ENCODE measurements around the gene GPR68.

GPR68 gene

GRCh38 chr14:91244501-91244901 is at the start of gene GPR68:
Gene GPR68 (minus strand): TSS chr14:91244704. CDS start chr14:91235050, 9,654 bp downstream.
- no peak for DNase-seq (ENCODE audit: low read depth in 3 of 3)

DNA sequence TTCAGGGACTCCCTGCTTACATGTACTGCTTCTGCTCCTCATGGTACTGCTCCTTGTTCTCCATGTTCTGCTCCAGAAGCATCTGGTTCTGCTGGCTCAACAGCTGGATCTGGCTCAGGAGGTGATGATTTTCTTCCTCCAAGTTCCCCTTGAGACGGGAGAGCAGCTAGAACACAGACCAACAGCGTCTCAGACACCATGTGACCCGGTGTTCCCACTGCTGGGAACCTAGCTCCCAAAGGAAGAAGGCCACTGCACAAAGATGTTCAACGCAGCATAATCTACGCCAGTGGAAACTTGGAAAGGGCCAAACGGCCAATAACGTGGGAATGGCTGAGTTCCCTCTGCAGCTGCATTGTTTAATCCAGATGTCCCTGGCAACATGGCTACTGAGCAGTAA is 49.6 kb upstream of the GPR68 start:
- no peak for DNase-seq (ENCODE audit: low read depth in 3 of 3)

DNA sequence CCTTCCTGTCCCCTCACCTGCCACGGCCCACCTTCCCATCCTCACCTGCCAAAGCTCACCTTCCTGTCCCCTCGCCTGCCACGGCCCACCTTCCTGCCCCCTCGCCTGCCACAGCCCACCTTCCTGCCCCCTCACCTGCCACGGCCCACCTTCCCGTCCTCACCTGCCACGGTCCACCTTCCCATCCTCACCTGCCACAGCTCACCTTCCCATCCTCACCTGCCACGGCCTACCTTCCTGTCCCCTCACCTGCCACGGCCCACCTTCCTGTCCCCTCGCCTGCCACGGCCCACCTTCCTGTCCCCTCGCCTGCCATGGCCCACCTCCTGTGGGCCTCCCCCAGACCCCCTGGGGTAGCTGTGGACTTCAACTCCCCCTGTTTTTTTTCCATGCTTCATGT is 48.8 kb upstream of the GPR68 start:
- no peak for DNase-seq (ENCODE audit: low read depth in 3 of 3)

GRCh38 chr14:91292491-91292890 is 48.0 kb upstream of the GPR68 start:
- DNase-seq (ENCODE audit: low read depth in 3 of 3), result no peak

DNA sequence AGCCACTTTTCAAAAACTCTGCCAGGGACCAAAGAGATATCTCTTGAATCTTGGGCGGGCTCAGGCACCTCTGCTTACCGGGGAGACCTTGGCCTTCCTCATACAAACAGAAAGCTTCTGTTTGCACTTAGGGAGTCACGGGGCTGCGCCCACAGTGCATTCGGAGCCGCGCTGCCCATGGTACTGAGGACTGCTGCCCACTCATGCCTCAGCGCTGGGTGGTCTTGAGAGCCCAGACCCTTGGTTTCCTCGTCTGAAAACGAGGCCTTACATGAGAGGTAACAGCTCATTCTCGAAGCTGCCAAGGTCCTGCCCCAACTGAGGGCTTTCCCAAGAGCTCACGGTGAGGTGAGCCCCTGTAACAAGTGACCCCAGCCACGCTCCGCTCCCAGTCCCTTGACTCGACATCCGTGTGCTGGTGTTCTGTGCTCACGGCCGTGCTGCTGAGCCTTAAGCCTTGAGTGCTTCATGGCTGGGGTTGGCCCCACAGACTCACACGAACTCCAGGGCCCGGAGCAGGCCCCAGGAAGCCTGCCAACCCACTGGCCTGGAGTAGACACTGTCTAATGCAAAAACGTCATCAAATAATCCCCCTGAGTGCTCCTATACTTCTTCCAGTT is 47.4 kb upstream of the GPR68 start:
- DNase-seq (ENCODE audit: low read depth in 3 of 3), result no peak

DNA sequence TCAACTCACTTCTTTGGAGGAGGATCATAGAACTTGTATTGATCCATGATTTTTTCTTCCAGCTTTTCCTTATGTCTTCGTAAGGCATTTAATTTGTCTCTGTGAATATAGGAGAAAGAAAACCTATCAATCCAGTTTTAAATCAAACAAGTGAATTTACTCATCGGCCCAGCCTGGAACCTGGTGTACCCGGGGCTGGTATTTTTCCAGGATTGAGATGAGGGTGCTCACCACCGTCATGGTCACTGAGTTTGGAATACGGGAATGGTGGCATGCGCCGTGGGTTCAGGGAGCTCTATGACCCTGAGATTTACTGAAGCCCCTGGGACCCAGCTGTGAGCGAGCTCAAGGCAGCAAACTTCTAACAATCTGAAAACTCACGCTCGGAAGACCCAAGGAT is 46.5 kb upstream of the GPR68 start:
- DNase-seq (ENCODE audit: low read depth in 3 of 3), result no peak

DNA sequence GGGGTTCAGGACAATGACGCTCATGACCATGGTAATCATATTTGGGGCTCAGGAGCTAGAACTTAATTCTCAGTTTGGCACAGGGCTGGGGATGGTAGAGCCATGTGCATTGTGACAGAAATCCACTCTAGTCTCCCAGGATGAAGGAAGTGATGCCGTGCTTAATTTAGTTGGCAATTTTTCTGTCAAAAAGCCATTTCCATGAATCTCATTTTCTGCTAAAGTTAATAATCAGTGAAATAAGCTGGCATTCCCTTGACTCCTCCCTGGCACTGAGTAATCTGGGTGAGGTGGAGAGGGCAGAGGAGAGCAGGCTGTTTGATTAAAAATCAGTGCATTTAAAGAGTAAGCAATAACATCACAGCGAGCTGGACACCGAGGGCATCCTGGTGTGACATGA is 45.0 kb upstream of the GPR68 start:
- no peak for DNase-seq (ENCODE audit: low read depth in 3 of 3)

GRCh38 chr14:91288876-91289275 is 44.4 kb upstream of the GPR68 start:
- no peak for DNase-seq (ENCODE audit: low read depth in 3 of 3)

- DNase-seq (ENCODE audit: low read depth in 3 of 3), result peak; percentile 61 to 76 (median 70)
Measured at GRCh38 chr14:91286530-91286937, 42.0 kb upstream of the GPR68 start.

DNA sequence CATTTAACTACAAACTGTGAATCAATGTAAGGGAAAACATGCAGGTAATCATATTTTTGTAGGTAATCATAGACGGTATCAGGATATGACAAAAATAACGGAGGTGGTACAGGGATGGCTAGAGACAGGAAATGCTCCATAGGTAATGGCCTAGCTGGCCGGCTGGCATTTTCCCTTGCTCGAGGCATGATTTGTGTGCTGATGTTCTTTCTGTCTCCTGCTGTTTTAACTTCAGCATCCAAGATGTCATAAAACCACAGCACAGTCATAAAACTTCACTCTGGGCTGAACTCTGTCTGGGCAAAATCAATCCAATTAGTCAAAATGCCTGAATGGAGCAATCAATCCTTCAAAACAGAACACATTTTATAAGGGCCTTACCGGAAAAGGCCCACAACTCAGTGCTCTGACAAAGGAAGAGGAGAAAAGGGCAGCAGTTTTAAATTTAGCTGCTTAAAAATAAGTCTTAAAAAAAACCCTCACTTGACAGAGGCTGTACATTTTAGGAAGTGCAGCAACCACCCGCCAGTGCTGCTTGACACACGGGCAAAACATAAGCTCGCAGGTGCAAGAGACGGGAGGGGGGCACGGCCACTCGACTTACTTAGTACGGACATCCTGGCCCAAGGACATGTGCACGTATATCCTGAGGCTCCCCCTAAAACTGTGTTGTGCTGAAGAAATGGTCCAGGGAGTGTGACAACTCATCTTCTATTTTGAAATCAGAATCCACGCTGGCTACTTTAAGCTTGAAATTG is 40.5 kb upstream of the GPR68 start:
- DNase-seq (ENCODE audit: low read depth in 3 of 3), result no peak

GRCh38 chr14:91284146-91284790 is 39.8 kb upstream of the GPR68 start:
- no peak for DNase-seq (ENCODE audit: low read depth in 3 of 3)

DNA sequence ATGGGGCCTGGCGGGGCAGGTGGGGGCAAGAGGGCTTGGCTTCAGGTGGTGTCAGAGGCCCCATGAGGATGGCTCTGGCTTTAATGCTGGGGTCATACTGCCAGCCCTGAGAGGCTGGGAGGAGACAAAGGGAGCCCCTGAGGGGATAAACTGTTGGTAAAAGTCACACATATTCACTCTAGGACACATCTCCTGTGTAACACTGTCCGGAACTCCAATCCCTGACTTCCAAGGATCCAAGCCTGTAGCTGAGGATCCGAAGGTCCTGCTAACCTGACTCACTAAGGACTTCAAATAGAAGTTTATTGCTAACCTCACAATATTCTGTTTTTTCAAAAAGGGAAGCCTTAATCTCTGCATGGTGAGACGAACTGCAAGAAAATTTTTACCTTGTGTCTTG is 39.2 kb upstream of the GPR68 start:
- DNase-seq (ENCODE audit: low read depth in 3 of 3), result no peak

- DNase-seq (ENCODE audit: low read depth in 3 of 3), result no peak
Measured at GRCh38 chr14:91282954-91283645, 38.6 kb upstream of the GPR68 start.

GRCh38 chr14:91281346-91281745 is 36.8 kb upstream of the GPR68 start:
- DNase-seq (ENCODE audit: low read depth in 3 of 3), result no peak

GRCh38 chr14:91280129-91280528 is 35.6 kb upstream of the GPR68 start:
- DNase-seq (ENCODE audit: low read depth in 3 of 3), result no peak

DNA sequence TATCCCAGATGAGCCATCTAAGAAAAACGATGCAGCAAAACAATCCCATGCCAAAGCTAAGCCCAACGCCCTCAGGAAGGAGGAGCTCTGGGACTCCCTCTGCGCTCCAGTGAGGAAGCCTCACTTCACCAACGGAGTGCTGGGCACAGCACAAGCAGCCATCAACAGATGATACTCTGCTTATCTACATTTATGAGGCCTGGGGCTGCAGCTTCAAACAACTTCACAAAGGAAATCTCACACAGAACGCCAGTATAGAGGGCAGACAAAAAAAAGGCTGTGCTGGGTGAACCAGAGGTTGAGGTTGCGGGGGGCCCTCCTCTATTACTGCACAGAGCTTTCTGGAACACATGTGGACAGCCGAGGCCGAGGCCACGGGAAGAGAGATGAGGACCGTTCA is 34.9 kb upstream of the GPR68 start:
- no peak for DNase-seq (ENCODE audit: low read depth in 3 of 3)

DNA sequence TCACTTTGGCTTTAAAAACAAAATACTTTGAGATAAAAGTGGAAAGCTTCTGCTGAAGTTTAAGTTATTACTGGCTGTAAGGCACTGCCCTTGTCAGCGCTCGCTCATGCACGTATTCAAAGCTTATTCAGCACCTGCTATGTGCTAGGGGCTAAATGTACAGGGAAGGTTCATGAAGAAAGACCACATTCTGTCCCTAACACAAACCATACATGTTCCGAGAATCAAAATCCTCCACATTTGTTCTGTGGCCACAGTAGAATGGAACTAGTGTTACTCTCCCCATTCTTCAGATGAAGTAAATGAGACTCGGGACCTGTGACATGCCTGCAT is 33.8 kb upstream of the GPR68 start:
- DNase-seq (ENCODE audit: low read depth in 3 of 3), result no peak

- no peak for DNase-seq (ENCODE audit: low read depth in 3 of 3)
Measured at GRCh38 chr14:91277546-91278382, 33.3 kb upstream of the GPR68 start.

GRCh38 chr14:91274796-91275195 is 30.3 kb upstream of the GPR68 start:
- DNase-seq (ENCODE audit: low read depth in 3 of 3), result no peak

GRCh38 chr14:91273885-91274273 is 29.4 kb upstream of the GPR68 start:
- DNase-seq (ENCODE audit: low read depth in 3 of 3), result no peak

- DNase-seq (ENCODE audit: low read depth in 3 of 3), result no peak
Measured at GRCh38 chr14:91273273-91273884, 28.9 kb upstream of the GPR68 start.

All from stimulated activated CD4-positive, alpha-beta T cell treated with anti-CD3 and anti-CD28 coated beads, TNF-alpha, amount 100 ng/mL, for 48 hours (primary cell).